Muscle layer of colon (tissue), 2 donors: Measurements from ENCODE around the gene RPS15.

Experiments
- H3K27ac ChIP-seq: one replicate; pipeline ENCODE4 v1.7.0; 2013; ENCODE audit warnings: low read depth, mild to moderate bottlenecking, low read length, moderate library complexity
- H3K27me3 ChIP-seq, 2 donors: one replicate each; pipeline ENCODE4 v1.7.0; 2013; ENCODE audit warnings: low read length in 2 of 2, mild to moderate bottlenecking in 2 of 2; ENCODE audit not compliant: insufficient read depth in 2 of 2, control insufficient read depth in 1 of 2
- H3K36me3 ChIP-seq: one replicate; pipeline ENCODE4 v1.7.0; 2013; ENCODE audit warnings: mild to moderate bottlenecking, low read length; ENCODE audit not compliant: insufficient read depth
- H3K4me1 ChIP-seq: one replicate; pipeline ENCODE4 v1.7.0; 2013; ENCODE audit warnings: mild to moderate bottlenecking, low read length; ENCODE audit not compliant: insufficient read depth
- H3K4me3 ChIP-seq, 2 donors: one replicate each; pipeline ENCODE4 v1.7.0; 2013; ENCODE audit warnings: low read length in 2 of 2, low read depth in 1 of 2, mild to moderate bottlenecking in 1 of 2, moderate library complexity in 1 of 2
- H3K9ac ChIP-seq: one replicate; pipeline ENCODE4 v1.7.0; 2013; ENCODE audit warnings: low read length
- H3K9me3 ChIP-seq: one replicate; pipeline ENCODE4 v1.7.0; 2013; ENCODE audit warnings: mild to moderate bottlenecking, low read length
- donor health status: abdominal sarcoma.
- donor health status: Adenocarcinoma of cecum.

The RPS15 gene

GRCh38 chr19:1452802-1453524 lies 14.8 kb downstream of the RPS15 start:
- Histone ChIP-seq H3K36me3 (no peaks in the 10 kb centered on the region), H3K9me3 (no peaks in the 10 kb centered on the region), H3K4me1 (no peaks in the 10 kb centered on the region), H3K9ac (no peak overlapping the region), H3K4me3 (no peak overlapping the region), H3K27ac (no peak overlapping the region), H3K27me3 (peaks cover 47 to 97% of the 10 kb centered on the region in 2 donors)

- no peaks in the 10 kb centered on the region for H3K36me3 ChIP-seq
- H3K9me3 ChIP-seq = no peaks in the 10 kb centered on the region
- H3K27me3 ChIP-seq = peaks cover 47 to 95% of the 10 kb centered on the region in 2 donors
- H3K4me3 ChIP-seq = no peak overlapping the region
- no peak overlapping the region for H3K27ac ChIP-seq
- no peak overlapping the region for H3K9ac ChIP-seq
- no peaks in the 10 kb centered on the region for H3K4me1 ChIP-seq
Observed at GRCh38 chr19:1453525-1454364, 15.5 kb downstream of the RPS15 start.

GRCh38 chr19:1455002-1455335 lies 16.8 kb downstream of the RPS15 start:
- Histone ChIP-seq H3K9ac (no peak overlapping the region), H3K27me3 (peaks cover 37 to 83% of the 10 kb centered on the region in 2 donors), H3K9me3 (no peaks in the 10 kb centered on the region), H3K4me3 (no peak overlapping the region), H3K27ac (no peak overlapping the region), H3K36me3 (no peaks in the 10 kb centered on the region), H3K4me1 (no peaks in the 10 kb centered on the region)

- no peaks in the 10 kb centered on the region for H3K9me3 ChIP-seq
Observed at GRCh38 chr19:1455336-1456120, 17.3 kb downstream of the RPS15 start.

GRCh38 chr19:1456121-1456900 lies 18.1 kb downstream of the RPS15 start:
- Histone ChIP-seq H3K4me1 (no peaks in the 10 kb centered on the region), H3K27me3 (peaks cover 23 to 69% of the 10 kb centered on the region in 2 donors), H3K4me3 (no peak overlapping the region), H3K36me3 (no peaks in the 10 kb centered on the region), H3K27ac (no peak overlapping the region), H3K9me3 (no peaks in the 10 kb centered on the region), H3K9ac (no peak overlapping the region)

More at GRCh38 chr19:1455336-1456120, 17.3 kb downstream of the RPS15 start:
- no peaks in the 10 kb centered on the region for H3K36me3 ChIP-seq
- no peak overlapping the region for H3K4me3 ChIP-seq
- H3K27ac ChIP-seq = no peak overlapping the region
- no peaks in the 10 kb centered on the region for H3K4me1 ChIP-seq
- no peak overlapping the region for H3K9ac ChIP-seq
- H3K27me3 ChIP-seq = peaks cover 31 to 77% of the 10 kb centered on the region in 2 donors

- no peak overlapping the region for H3K4me3 ChIP-seq
- no peaks in the 10 kb centered on the region for H3K36me3 ChIP-seq
- peaks cover 18 to 60% of the 10 kb centered on the region in 2 donors for H3K27me3 ChIP-seq
- no peak overlapping the region for H3K27ac ChIP-seq
- no peaks in the 10 kb centered on the region for H3K9me3 ChIP-seq
- no peak overlapping the region for H3K9ac ChIP-seq
- no peaks in the 10 kb centered on the region for H3K4me1 ChIP-seq
Observed at GRCh38 chr19:1457031-1457739, 19.0 kb downstream of the RPS15 start.

- Histone ChIP-seq H3K4me1 (no peaks in the 10 kb centered on the region), H3K9me3 (no peaks in the 10 kb centered on the region), H3K4me3 (no peak overlapping the region), H3K27ac (no peak overlapping the region), H3K9ac (no peak overlapping the region), H3K27me3 (peaks cover 13 to 53% of the 10 kb centered on the region in 2 donors), H3K36me3 (no peaks in the 10 kb centered on the region)
Observed at GRCh38 chr19:1457892-1458291, 19.7 kb downstream of the RPS15 start.

GRCh38 chr19:1459479-1459878 lies 21.3 kb downstream of the RPS15 start:
- H3K4me3 ChIP-seq = no peak overlapping the region
- H3K4me1 ChIP-seq = no peaks in the 10 kb centered on the region
- no peaks in the 10 kb centered on the region for H3K36me3 ChIP-seq
- H3K27me3 ChIP-seq = peaks cover 13 to 38% of the 10 kb centered on the region in 2 donors
- H3K27ac ChIP-seq = no peak overlapping the region
- no peak overlapping the region for H3K9ac ChIP-seq
- no peaks in the 10 kb centered on the region for H3K9me3 ChIP-seq

GRCh38 chr19:1460033-1460995 lies 22.1 kb downstream of the RPS15 start:
- peaks cover 13 to 35% of the 10 kb centered on the region in 2 donors for H3K27me3 ChIP-seq

More at GRCh38 chr19:1460033-1460995, 22.1 kb downstream of the RPS15 start:
- no peak overlapping the region for H3K4me3 ChIP-seq
- H3K27ac ChIP-seq = no peak overlapping the region
- H3K9ac ChIP-seq = no peak overlapping the region
- no peaks in the 10 kb centered on the region for H3K36me3 ChIP-seq
- H3K9me3 ChIP-seq = no peaks in the 10 kb centered on the region
- H3K4me1 ChIP-seq = no peaks in the 10 kb centered on the region
